Right ventricle myocardium superior (tissue), 1 donor: Measurements from ENCODE around the gene KANSL1. TPM values are rescaled to one million over a fixed set of nuclear protein-coding genes. Genes with fewer than 3 reads are reported as not detected.

Experiments used
- ATAC-seq: fragments of 200-7000 bp; cut with Tn5 transposase; one replicate; pipeline ENCODE4 v1.9.1; 2020; ENCODE audit warnings: mild to moderate bottlenecking; ENCODE audit not compliant: poor library complexity
- DNase-seq: peaks from one replicate; pipeline ENCODE4 v3.0.0-alpha.2; 2020
- intact Hi-C: fragments of 100-400 bp; cut with DNase I; formaldehyde crosslinking; loops from one replicate; pipeline ENCODE4 v1.11.2; 2022
- total RNA-seq: library from RNA; stranded (reverse); fragmentation: NEBNext Ultra II Directional; extraction: Animal tissue kit (Norgen Biotek cat#: 25700); gene quantifications from one replicate; pipeline ENCODE4 v1.2.1, GENCODE V29; 2021
- donor health status: DM: no; HTN: yes; CAD: no; lungs with severe emphysema.

KANSL1 gene
- total RNA-seq, 1 donor from 2014 or later, result 25.1 TPM

DNA sequence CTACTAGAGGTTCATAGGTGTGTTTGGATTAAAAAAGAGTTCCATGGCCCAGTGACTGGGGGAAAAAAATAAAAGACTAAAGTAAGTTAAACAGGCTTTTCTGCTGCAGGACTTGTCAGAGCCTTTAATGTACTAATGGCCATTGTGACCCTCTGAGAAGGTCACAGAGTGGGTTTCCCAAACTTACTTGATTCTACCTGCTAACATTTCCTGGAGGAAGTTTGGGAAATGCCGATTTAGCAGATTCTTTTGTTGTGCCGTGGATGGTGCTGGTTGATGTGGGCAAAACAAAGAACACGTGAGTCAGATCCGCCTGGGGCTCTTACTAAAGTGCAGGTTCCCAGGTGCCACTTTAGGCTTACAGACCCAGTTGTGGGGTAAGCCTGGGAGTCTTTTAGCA, 207.8 kb downstream of the KANSL1 start:
- DNase-seq (no peak), ATAC-seq (no peak)
- intact Hi-C loops, result no loop called here

DNA sequence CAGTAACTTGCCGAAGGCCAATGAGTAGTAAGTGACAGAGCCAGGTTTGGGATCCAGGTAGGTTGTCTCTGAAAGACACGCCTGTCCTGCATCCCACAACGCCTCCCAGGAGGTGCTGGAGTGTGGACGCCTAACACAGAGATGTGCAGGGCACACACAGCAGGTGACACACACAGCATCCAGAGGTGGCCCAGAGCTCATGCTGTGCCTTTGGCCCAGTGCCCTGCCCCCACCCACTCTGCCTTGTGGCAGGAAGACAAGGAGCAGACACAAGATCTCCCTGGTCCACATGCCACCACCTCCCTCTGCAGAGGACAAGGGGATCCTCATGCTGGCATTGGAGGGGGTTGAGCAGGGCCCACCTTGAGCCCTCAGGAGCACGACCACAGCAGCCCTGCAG, 208.9 kb downstream of the KANSL1 start:
- intact Hi-C loops, result no loop called here
- ATAC-seq, result no peak

DNA sequence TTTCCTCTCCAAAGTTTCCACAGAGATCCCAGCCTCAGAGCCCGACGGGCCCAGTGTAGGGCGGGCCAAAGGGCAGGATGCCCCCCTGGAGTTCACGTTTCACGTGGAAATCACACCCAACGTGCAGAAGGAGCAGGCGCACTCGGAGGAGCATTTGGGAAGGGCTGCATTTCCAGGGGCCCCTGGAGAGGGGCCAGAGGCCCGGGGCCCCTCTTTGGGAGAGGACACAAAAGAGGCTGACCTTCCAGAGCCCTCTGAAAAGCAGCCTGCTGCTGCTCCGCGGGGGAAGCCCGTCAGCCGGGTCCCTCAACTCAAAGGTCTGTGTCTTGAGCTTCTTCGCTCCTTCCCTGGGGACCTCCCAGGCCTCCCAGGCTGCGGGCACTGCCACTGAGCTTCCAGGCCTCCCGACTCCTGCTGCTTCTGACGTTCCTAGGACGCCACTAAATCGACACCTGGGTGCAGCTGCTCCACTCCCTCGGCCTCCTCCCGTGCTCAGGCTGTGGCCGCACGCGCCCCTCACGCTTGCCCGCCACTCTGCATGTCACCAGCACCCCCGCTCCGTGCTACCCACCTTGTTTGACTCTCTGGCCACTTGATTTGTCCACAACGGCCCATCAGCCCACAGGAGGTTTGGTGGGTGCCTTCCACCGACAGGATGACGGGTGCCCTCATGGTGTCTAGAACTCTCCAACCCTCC, 209.5 kb downstream of the KANSL1 start:
- intact Hi-C loops, result no loop called here
- DNase-seq (no peak), ATAC-seq (no peak)

More for the DNA sequence above, 208.9 kb downstream of the KANSL1 start:
- DNase-seq, result no peak

DNA sequence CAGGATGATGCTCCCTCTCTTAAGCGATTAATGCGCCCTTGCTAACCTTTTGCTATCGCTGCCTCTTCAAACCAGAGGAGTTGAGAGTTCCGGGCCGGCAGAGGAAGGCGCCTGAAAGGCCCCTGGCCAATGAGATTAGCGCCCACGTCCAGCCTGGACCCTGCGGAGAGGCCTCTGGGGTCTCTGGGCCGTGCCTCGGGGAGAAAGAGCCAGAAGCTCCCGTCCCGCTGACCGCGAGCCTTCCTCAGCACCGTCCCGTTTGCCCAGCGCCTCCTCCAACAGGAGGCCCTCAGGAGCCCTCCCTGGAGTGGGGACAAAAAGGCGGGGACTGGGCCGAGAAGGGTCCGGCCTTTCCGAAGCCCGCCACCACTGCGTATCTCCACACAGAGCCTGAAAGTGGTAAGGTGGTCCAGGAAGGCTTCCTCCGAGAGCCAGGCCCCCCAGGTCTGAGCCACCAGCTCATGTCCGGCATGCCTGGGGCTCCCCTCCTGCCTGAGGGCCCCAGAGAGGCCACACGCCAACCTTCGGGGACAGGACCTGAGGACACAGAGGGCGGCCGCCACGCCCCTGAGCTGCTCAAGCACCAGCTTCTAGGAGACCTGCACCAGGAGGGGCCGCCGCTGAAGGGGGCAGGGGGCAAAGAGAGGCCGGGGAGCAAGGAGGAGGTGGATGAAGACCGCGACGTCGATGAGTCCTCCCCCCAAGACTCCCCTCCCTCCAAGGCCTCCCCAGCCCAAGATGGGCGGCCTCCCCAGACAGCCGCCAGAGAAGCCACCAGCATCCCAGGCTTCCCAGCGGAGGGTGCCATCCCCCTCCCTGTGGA, 210.2 kb downstream of the KANSL1 start:
- intact Hi-C loops, result no loop called here
- ATAC-seq (no peak), DNase-seq (no peak)

DNA sequence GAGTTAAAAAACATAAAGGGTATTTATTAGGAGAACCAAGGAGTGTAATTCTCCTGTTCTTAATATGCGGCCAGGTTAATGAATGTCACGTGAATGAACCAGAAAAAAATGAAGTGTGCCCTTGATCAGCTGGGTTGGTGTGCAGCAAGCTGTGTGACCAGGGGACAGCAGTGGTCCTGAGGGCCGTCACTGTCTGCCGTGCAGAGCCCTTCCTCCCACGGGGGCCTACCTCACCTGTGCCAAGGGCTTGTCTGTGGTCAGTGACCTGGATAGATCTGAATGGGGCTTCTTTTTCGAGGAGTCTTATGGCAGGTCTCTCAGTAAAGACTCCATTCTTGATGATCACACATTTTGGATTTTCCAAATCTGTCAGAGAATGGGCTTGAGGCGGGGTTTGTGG, 211.9 kb downstream of the KANSL1 start:
- intact Hi-C loops, result no loop called here
- ATAC-seq, result no peak
- no peak for DNase-seq

DNA sequence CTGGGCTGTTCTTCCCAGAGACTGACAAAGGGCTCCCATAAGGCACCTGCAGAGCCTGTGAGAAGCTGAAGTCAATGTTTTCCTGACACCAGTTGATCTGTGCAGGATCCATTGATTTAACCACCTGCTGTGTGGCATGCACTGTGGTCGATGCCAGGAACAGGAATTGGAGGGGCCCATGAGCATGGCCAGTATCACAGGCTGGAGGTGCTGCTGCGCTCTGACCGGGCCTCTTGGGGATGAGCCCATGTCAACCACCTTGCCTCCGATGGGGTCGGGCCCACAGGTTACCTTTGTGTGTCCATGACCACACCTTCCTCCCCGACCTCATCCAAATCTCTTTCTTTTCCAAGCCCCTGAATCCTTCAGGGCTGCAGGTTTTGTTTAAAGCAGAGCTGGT, 212.4 kb downstream of the KANSL1 start:
- intact Hi-C loops, result no loop called here

More for the DNA sequence above, 212.4 kb downstream of the KANSL1 start:
- ATAC-seq (no peak), DNase-seq (no peak)

Other genes starting within 250 kb of the KANSL1 start
- not detected for gene STH, start 194.2 kb downstream of the KANSL1 start, total RNA-seq
- gene LRRC37A, start 101.7 kb upstream of the KANSL1 start, total RNA-seq, result 1.3 TPM
- gene ARL17B, start 168.3 kb upstream of the KANSL1 start, total RNA-seq, result 16.2 TPM